ENCODE results near the gene ACAD10.

DNA sequence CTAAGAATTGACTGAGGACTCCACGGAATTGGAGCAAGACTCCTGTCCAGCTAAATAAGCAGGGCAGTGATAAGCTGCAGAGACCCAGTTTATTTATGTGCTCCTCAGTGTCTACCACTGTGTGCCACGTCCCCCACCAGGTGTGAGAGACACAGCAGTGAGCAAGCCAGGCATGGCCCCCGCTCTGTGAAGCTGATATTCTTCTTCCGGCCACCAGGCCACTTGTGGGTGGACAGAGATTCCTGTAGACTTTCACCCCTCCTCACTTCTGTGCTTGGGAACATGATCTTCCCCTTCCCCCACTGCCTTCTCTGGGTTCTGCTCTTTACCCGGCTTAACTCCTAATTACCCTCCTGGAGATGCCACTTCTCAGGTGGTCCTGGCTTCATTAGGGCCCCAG is 21.4 kb upstream of the ACAD10 start:
- TF ChIP-seq, protein P1, sequence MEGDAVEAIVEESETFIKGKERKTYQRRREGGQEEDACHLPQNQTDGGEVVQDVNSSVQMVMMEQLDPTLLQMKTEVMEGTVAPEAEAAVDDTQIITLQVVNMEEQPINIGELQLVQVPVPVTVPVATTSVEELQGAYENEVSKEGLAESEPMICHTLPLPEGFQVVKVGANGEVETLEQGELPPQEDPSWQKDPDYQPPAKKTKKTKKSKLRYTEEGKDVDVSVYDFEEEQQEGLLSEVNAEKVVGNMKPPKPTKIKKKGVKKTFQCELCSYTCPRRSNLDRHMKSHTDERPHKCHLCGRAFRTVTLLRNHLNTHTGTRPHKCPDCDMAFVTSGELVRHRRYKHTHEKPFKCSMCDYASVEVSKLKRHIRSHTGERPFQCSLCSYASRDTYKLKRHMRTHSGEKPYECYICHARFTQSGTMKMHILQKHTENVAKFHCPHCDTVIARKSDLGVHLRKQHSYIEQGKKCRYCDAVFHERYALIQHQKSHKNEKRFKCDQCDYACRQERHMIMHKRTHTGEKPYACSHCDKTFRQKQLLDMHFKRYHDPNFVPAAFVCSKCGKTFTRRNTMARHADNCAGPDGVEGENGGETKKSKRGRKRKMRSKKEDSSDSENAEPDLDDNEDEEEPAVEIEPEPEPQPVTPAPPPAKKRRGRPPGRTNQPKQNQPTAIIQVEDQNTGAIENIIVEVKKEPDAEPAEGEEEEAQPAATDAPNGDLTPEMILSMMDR (IDR thresholded peaks at IDR 0.05): no peak
- no peak for TF ChIP-seq POLR2A (IDR thresholded peaks at IDR 0.05)

Data from esophagus squamous epithelium (tissue), 4 donors.